ENCODE results near the gene CRTAC1.

The CRTAC1 gene

DNA sequence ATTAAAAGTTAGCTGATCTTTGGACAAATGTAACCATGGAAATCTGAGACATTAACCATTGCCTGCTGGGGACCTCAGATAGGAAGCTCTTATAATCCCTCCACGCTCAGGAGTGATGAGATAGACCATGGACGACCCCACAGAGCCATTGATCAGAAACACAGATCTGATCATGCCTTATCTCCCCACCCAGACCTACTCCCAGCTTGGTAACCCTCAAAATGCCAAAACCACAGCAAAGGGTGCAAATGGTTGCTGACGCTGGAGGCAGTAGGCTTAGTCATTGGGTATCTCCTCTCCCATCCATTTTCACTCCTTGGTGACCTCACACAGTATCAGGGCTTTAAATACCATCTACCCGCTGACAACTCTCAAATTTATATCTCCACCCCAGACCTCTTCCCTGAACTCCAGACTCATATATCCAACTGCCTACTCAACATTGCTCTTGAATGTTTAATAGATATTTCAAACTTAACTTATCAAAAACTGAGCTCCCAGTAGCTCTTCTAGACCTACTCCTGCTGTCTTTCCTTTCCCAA lies 60.8 kb downstream of the CRTAC1 start:
- no peak for DNase-seq
- Histone ChIP-seq H3K27me3 (ENCODE audit: insufficient read depth, low read depth, severe bottlenecking) (no peaks in the 10 kb centered on the region), H3K4me3 (ENCODE audit: low read depth, low read length) (no peak overlapping the region), H3K27ac (no peak overlapping the region), H3K9me3 (ENCODE audit: severe bottlenecking) (no peaks in the 10 kb centered on the region), H3K36me3 (no peaks in the 10 kb centered on the region)
- TF ChIP-seq, protein P1, sequence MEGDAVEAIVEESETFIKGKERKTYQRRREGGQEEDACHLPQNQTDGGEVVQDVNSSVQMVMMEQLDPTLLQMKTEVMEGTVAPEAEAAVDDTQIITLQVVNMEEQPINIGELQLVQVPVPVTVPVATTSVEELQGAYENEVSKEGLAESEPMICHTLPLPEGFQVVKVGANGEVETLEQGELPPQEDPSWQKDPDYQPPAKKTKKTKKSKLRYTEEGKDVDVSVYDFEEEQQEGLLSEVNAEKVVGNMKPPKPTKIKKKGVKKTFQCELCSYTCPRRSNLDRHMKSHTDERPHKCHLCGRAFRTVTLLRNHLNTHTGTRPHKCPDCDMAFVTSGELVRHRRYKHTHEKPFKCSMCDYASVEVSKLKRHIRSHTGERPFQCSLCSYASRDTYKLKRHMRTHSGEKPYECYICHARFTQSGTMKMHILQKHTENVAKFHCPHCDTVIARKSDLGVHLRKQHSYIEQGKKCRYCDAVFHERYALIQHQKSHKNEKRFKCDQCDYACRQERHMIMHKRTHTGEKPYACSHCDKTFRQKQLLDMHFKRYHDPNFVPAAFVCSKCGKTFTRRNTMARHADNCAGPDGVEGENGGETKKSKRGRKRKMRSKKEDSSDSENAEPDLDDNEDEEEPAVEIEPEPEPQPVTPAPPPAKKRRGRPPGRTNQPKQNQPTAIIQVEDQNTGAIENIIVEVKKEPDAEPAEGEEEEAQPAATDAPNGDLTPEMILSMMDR (IDR thresholded peaks at IDR 0.05; ENCODE audit: low read depth, low read length) = no peak

DNA sequence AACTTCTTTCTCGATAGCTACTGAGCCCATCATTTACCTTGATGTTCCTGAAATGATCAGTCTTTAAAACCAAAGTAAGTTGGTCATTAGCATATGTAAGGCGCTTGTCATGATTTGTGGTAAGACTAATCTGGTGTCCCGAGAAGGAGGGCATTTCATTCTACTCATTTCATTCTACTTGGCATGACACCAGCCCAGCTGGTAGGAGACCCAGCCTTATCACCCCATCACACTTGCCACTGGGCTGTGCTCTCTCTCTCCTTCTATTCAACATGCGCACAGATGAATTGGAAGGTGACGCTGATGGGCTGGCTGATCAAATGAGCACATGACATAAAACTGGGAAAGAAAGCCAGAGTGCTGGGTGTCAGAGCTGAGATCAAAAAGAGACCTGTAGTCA lies 65.7 kb downstream of the CRTAC1 start:
- Histone ChIP-seq H3K36me3 (no peaks in the 10 kb centered on the region), H3K9me3 (ENCODE audit: severe bottlenecking) (no peaks in the 10 kb centered on the region), H3K27ac (no peak overlapping the region), H3K4me3 (ENCODE audit: low read depth, low read length) (no peak overlapping the region), H3K27me3 (ENCODE audit: insufficient read depth, low read depth, severe bottlenecking) (no peaks in the 10 kb centered on the region)
- TF ChIP-seq, protein P1 (IDR thresholded peaks at IDR 0.05; ENCODE audit: low read depth, low read length) = no peak
- no peak for DNase-seq

DNA sequence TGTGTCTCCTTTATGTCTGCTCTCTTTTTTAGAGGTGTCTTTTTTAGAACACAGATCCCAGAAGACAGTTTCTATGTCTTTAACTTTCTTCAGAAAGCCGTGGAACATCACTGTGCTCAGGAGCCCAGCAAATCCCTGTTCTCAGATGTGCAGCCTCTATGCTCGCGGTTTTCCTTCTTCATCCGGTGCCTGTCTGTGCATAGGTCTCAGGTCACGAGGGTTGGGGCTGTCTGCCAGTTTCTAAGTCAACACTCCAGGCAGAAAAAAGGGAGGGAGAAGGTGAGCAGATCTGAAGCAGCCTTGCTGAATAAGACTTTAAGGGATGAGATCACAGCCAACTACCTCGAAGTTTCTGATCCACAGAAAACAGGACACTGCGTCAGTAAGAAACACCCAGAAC lies 68.5 kb downstream of the CRTAC1 start:
- H3K4me3 ChIP-seq (ENCODE audit: low read depth, low read length) = no peak overlapping the region
- H3K27ac ChIP-seq = no peak overlapping the region
- DNase-seq = no peak
- H3K36me3 ChIP-seq = no peaks in the 10 kb centered on the region
- no peaks in the 10 kb centered on the region for H3K27me3 ChIP-seq (ENCODE audit: insufficient read depth, low read depth, severe bottlenecking)
- H3K9me3 ChIP-seq (ENCODE audit: severe bottlenecking) = no peaks in the 10 kb centered on the region
- TF ChIP-seq, protein P1 (IDR thresholded peaks at IDR 0.05; ENCODE audit: low read depth, low read length) = no peak

DNA sequence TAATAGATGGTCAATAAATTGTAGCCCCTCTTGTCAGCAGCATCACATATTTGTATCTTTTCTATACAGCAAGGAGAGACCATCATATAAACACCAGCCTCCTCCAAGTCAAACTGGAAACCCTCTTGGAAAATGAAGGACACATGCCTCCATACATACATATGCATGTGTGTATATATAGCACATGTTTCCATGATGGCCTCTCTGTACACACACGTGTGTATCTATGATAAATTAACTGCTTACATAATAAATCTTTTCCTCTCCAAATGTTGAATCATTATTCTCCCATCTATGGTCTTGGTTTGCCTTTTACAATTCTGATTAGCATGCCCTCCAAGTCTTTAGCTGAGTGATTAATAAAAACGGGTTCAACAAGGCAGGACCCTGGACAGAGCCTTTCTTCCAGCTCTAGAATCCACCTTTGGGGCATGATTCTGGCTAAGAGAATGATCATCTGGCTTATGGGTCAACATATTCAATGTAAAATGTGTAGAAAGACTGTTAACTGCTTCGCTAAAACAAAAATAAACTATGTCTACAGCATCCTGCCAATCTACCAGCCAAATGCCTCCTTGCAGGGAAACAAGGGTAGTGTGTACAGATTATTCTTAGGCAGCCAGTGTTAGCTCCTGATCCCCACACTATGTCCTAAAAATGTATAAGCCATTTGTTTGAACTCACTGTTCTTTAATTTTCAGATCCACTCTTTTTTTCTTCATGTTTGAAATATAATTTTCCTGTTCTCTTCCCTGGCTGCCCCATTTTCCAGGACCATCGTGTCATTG lies 70.0 kb downstream of the CRTAC1 start:
- H3K9me3 ChIP-seq (ENCODE audit: severe bottlenecking) = no peaks in the 10 kb centered on the region

DNA sequence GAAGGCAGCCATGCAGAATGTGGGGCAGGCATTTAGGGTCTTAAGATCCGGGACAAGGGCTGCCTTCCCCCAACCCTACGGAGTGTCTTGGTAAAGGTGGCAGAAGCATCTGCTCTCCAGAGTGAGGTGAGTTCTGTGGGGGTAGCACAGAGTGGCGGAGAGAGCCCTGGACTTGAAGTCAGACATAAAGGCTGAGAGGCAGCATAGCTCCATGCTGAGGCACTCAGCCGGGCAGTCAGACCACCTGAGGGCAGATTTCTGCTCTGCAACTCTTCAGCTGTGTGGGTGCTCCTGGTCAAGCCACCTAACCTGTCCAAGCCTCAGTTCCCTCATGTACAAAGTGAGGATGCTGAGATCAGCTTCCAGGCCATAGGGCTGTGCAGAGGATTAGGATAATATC lies 81.0 kb downstream of the CRTAC1 start:
- Histone ChIP-seq H3K27me3 (ENCODE audit: insufficient read depth, low read depth, severe bottlenecking) (no peaks in the 10 kb centered on the region), H3K36me3 (no peaks in the 10 kb centered on the region), H3K27ac (no peak overlapping the region), H3K9me3 (ENCODE audit: severe bottlenecking) (no peaks in the 10 kb centered on the region), H3K4me3 (ENCODE audit: low read depth, low read length) (no peak overlapping the region)
- TF ChIP-seq, protein P1 (IDR thresholded peaks at IDR 0.05; ENCODE audit: low read depth, low read length) = no peak
- no peak for DNase-seq

More for the DNA sequence above, 70.0 kb downstream of the CRTAC1 start:
- Histone ChIP-seq H3K4me3 (ENCODE audit: low read depth, low read length) (no peak overlapping the region), H3K36me3 (no peaks in the 10 kb centered on the region), H3K27ac (no peak overlapping the region), H3K27me3 (ENCODE audit: insufficient read depth, low read depth, severe bottlenecking) (no peaks in the 10 kb centered on the region)
- DNase-seq = no peak
- TF ChIP-seq, protein P1 (IDR thresholded peaks at IDR 0.05; ENCODE audit: low read depth, low read length) = no peak

All from WERI-Rb-1 (cell line).